ENCODE measurements around the gene NLRC5.

DNA sequence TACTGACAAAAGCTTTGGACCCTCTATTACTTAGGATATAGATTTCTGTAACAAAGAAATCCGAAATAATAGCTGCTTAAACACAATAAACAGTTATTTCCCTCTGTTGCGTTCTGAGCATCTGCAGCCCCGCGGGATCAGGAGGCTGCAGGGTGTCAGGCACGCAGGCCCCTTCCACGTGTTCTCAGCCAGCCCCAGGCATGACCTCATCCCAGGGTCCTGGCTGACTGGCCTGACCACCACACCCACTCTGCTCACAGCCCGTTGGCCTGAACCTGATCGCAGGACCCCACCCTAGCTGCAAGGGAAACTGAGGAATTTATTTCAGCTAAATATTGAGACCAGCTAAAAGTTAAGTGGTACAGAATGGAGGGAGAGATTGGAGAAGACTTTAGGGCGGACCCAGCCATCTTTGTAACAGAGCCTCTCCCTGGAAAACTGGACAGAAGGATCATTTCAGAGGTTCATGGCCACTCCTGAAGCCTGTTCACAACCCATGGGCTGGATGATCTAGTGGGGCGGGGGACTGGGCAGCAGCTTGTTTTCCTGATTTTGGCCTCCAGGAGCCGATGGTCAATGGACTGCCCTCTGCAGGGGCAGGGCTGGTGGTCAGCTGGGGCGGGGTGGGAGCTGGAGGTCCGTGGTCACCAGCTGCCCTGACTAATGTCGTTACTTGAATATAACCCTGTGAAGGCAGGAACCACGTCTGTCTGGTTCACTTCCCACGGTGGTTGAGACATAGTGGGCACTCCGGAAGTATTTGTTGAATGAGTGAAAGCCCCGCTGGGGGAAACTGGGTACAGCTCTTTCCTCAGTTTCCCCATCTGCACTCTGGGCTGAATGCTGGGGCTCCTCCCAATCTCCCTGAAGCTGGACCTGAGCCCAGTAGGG lies 16.7 kb upstream of the NLRC5 start:
- TF ChIP-seq CTCF (IDR thresholded peaks at IDR 0.05) = no peak
- TF ChIP-seq POLR2A (IDR thresholded peaks at IDR 0.05; ENCODE audit: low read depth) = no peak
- TF ChIP-seq POLR2AphosphoS5 (IDR thresholded peaks at IDR 0.05) = no peak

Data from esophagus muscularis mucosa (tissue), 3 donors.